GM23338 (cell line): Measurements from ENCODE around the gene UBE2J1. TPM values are rescaled to one million over a fixed set of nuclear protein-coding genes. Genes with fewer than 3 reads are reported as not detected.
A peak's percentile ranks its signal among the peaks of the same experiment; 100 is the strongest.

Source experiments
- ATAC-seq: fragments of 200-7000 bp; cut with Tn5 transposase; 3 replicates; pipeline ENCODE4 v1.9.1; 2020
- DNase-seq: peaks from one replicate; pipeline ENCODE4 v3.0.0-alpha.2; 2015; ENCODE audit warnings: low spot score
- H2AFZ ChIP-seq: fragments of 200-600 bp; sonication (generic); 2 replicates; pipeline ENCODE4 v1.8.0; 2016; ENCODE audit warnings: antibody characterized with exemption, mild to moderate bottlenecking, moderate library complexity
- H3F3A ChIP-seq: fragments of 200-600 bp; sonication (generic); replicated peaks from 2 replicates; pipeline ENCODE4 v1.8.0; 2017; ENCODE audit warnings: antibody characterized with exemption, mixed run types, low read depth
- H3K27ac ChIP-seq: fragments of 200-600 bp; sonication (generic); 2 replicates; pipeline ENCODE4 v1.6.1; 2016; ENCODE audit warnings: low read depth
- H3K27me3 ChIP-seq: fragments of 200-600 bp; sonication (generic); 2 replicates; pipeline ENCODE4 v1.8.0; 2016; ENCODE audit warnings: mild to moderate bottlenecking, mixed run types, moderate library complexity; ENCODE audit not compliant: insufficient read depth
- H3K36me3 ChIP-seq: fragments of 200-600 bp; sonication (generic); 2 replicates; pipeline ENCODE4 v1.8.0; 2016; ENCODE audit warnings: mild to moderate bottlenecking; ENCODE audit not compliant: insufficient read depth
- H3K4me1 ChIP-seq: fragments of 200-600 bp; sonication (generic); 2 replicates; pipeline ENCODE4 v1.8.0; 2016; ENCODE audit warnings: mild to moderate bottlenecking, moderate library complexity; ENCODE audit not compliant: insufficient read depth
- H3K4me2 ChIP-seq: fragments of 200-600 bp; sonication (generic); 2 replicates; pipeline ENCODE4 v1.7.1; 2017; ENCODE audit warnings: mixed run types
- H3K4me3 ChIP-seq: fragments of 200-600 bp; sonication (generic); 2 replicates; pipeline ENCODE4 v1.6.1; 2016; ENCODE audit warnings: mixed run types
- H3K79me2 ChIP-seq: fragments of 200-600 bp; sonication (generic); replicated peaks from 2 replicates; pipeline ENCODE4 v1.8.0; 2017; ENCODE audit warnings: mild to moderate bottlenecking; ENCODE audit not compliant: insufficient read depth
- H3K9me2 ChIP-seq: fragments of 200-600 bp; sonication (generic); 2 replicates; pipeline ENCODE4 v1.8.0; 2017; ENCODE audit not compliant: insufficient read depth
- H4K20me1 ChIP-seq: fragments of 200-600 bp; sonication (generic); replicated peaks from 2 replicates; pipeline ENCODE4 v1.8.0; 2017; ENCODE audit warnings: mild to moderate bottlenecking; ENCODE audit not compliant: insufficient read depth
- H3K27ac Mint-ChIP-seq: 2 replicates; pipeline ENCODE4 v1.8.0; 2020; ENCODE audit warnings: inconsistent platforms, mild to moderate bottlenecking, moderate library complexity, mixed read lengths
- H3K27me3 Mint-ChIP-seq: 3 replicates; pipeline ENCODE4 v1.8.0; 2022; ENCODE audit warnings: low read depth, mild to moderate bottlenecking, moderate library complexity, mixed read lengths, inconsistent platforms; ENCODE audit not compliant: insufficient read depth, poor library complexity
- H3K36me3 Mint-ChIP-seq: 3 replicates; pipeline ENCODE4 v1.8.0; 2021; ENCODE audit warnings: low read depth, mild to moderate bottlenecking, inconsistent platforms, moderate library complexity, mixed read lengths
- H3K4me1 Mint-ChIP-seq: 3 replicates; pipeline ENCODE4 v1.8.0; 2020; ENCODE audit warnings: mild to moderate bottlenecking, inconsistent platforms, mixed read lengths
- H3K4me3 Mint-ChIP-seq: 3 replicates; pipeline ENCODE4 v1.8.0; 2021; ENCODE audit warnings: moderate library complexity, mild to moderate bottlenecking, inconsistent platforms, mixed read lengths
- H3K9me3 Mint-ChIP-seq: 3 replicates; pipeline ENCODE4 v1.8.0; 2020; ENCODE audit warnings: moderate library complexity, mild to moderate bottlenecking, inconsistent platforms, mixed read lengths
- CREB1 ChIP-seq: fragments of 250-450 bp; sonication (Bioruptor Pico); IDR thresholded peaks from 2 replicates; pipeline ENCODE4 v1.5.0; 2020; ENCODE audit warnings: low read depth, mild to moderate bottlenecking, moderate library complexity
- CTCF ChIP-seq, 2 experiments: fragments of 200-600 bp in 1 of 2; sonication (generic) in 1 of 2; conservative IDR thresholded peaks; 2 replicates each; pipeline versions ENCODE4 v1.5.1 to v1.6.1; 2016 to 2017; ENCODE audit warnings: antibody characterized with exemption in 2 of 2, low read depth in 2 of 2, mild to moderate bottlenecking in 2 of 2, moderate library complexity in 1 of 2
- EZH2 ChIP-seq: fragments of 200-600 bp; sonication (generic); IDR thresholded peaks from one replicate; pipeline ENCODE4 v1.8.0; 2017; ENCODE audit warnings: antibody characterized with exemption, mild to moderate bottlenecking, low read depth; ENCODE audit not compliant: unreplicated experiment
- EZH2phosphoT487 ChIP-seq: fragments of 200-600 bp; sonication (generic); IDR thresholded peaks from one replicate; pipeline ENCODE4 v1.8.1; 2018; ENCODE audit warnings: antibody characterized with exemption; ENCODE audit not compliant: unreplicated experiment
- JUNB ChIP-seq: IDR thresholded peaks from one replicate; pipeline ENCODE4 v1.6.1; 2016; ENCODE audit warnings: antibody characterized with exemption; ENCODE audit not compliant: unreplicated experiment
- NANOG ChIP-seq: IDR thresholded peaks from 2 replicates; pipeline ENCODE4 v1.6.1; 2016; ENCODE audit warnings: antibody characterized with exemption, borderline replicate concordance
- POLR2AphosphoS5 ChIP-seq: IDR thresholded peaks from 2 replicates; pipeline ENCODE4 v1.6.1; 2016; ENCODE audit warnings: antibody characterized with exemption, low read depth
- ZNF114 ChIP-seq: fragments of 250-450 bp; sonication (Bioruptor Pico); IDR thresholded peaks from 2 replicates; pipeline ENCODE4 v1.5.0; 2020; ENCODE audit warnings: mild to moderate bottlenecking, moderate library complexity
- polyA plus RNA-seq: library from polyadenylated mRNA; unstranded; fragments of >200 nt; fragmentation: Nextera tagmentation; extraction: Ambion mirVana; gene quantifications from 2 replicates; pipeline ENCODE4 v1.2.1, GENCODE V29; 2016
- total RNA-seq: library from RNA; depleted of rRNA; stranded (reverse); fragments of >200 nt; shearing (Covaris generic); gene quantifications from 2 replicates; pipeline ENCODE4 v1.2.3, GENCODE V29; 2014
- TF ChIP-seq, protein P1 (sequence below): IDR thresholded peaks from 2 replicates; pipeline ENCODE4 v1.6.1; 2016; ENCODE audit warnings: antibody characterized with exemption
- TF ChIP-seq, protein P2 (sequence below): IDR thresholded peaks from one replicate; pipeline ENCODE4 v1.6.1; 2018; ENCODE audit warnings: antibody characterized with exemption; ENCODE audit not compliant: unreplicated experiment

UBE2J1 gene
- total and polyA plus RNA-seq, 2 experiments from 2014 or later = 7.5 to 13.1 TPM

GRCh38 chr6:89353118-89353556 is 615 bp upstream of the UBE2J1 start:
- Histone ChIP-seq H3K4me1 (peaks cover 8% of the 10 kb centered on the region; the same call in 1 of the 2 replicates), H3K4me2 (peak overlapping the region; percentile 92), H3K36me3 (no peaks in the 10 kb centered on the region), H3K27me3 (peaks cover 27% of the 10 kb centered on the region), H3K9me2 (no peaks in the 10 kb centered on the region), H3K79me2 (no peaks in the 10 kb centered on the region), H2AFZ (peak overlapping the region; percentile 93), H3K4me3 (peak overlapping the region; percentile 69), H4K20me1 (no peaks in the 10 kb centered on the region), H3F3A (0 out of 2 replicates have a peak, but pooled peaks cover 4% of the 10 kb centered on the region), H3K27ac (no peak overlapping the region)
- Mint-ChIP-seq H3K4me3 (peak overlapping the region; percentile 60), H3K9me3 (no peaks in the 10 kb centered on the region), H3K27ac (no peak overlapping the region), H3K36me3 (no peaks in the 10 kb centered on the region), H3K27me3 (peaks cover 17% of the 10 kb centered on the region), H3K4me1 (peaks cover 25% of the 10 kb centered on the region)
- TF ChIP-seq, protein P1, sequence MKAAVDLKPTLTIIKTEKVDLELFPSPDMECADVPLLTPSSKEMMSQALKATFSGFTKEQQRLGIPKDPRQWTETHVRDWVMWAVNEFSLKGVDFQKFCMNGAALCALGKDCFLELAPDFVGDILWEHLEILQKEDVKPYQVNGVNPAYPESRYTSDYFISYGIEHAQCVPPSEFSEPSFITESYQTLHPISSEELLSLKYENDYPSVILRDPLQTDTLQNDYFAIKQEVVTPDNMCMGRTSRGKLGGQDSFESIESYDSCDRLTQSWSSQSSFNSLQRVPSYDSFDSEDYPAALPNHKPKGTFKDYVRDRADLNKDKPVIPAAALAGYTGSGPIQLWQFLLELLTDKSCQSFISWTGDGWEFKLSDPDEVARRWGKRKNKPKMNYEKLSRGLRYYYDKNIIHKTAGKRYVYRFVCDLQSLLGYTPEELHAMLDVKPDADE = no peak
- TF ChIP-seq EZH2 = no peak
- no peak for TF ChIP-seq POLR2AphosphoS5
- TF ChIP-seq NANOG = no peak
- TF ChIP-seq JUNB = no peak
- TF ChIP-seq ZNF114 = no peak
- TF ChIP-seq CREB1 (CRISPR knock-in tag) = no peak
- TF ChIP-seq CTCF (conservative IDR thresholded peaks at IDR 0.05; ENCODE audit: low read depth in 2 of 2) = no peak
- TF ChIP-seq, protein P2, sequence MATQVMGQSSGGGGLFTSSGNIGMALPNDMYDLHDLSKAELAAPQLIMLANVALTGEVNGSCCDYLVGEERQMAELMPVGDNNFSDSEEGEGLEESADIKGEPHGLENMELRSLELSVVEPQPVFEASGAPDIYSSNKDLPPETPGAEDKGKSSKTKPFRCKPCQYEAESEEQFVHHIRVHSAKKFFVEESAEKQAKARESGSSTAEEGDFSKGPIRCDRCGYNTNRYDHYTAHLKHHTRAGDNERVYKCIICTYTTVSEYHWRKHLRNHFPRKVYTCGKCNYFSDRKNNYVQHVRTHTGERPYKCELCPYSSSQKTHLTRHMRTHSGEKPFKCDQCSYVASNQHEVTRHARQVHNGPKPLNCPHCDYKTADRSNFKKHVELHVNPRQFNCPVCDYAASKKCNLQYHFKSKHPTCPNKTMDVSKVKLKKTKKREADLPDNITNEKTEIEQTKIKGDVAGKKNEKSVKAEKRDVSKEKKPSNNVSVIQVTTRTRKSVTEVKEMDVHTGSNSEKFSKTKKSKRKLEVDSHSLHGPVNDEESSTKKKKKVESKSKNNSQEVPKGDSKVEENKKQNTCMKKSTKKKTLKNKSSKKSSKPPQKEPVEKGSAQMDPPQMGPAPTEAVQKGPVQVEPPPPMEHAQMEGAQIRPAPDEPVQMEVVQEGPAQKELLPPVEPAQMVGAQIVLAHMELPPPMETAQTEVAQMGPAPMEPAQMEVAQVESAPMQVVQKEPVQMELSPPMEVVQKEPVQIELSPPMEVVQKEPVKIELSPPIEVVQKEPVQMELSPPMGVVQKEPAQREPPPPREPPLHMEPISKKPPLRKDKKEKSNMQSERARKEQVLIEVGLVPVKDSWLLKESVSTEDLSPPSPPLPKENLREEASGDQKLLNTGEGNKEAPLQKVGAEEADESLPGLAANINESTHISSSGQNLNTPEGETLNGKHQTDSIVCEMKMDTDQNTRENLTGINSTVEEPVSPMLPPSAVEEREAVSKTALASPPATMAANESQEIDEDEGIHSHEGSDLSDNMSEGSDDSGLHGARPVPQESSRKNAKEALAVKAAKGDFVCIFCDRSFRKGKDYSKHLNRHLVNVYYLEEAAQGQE = no peak
- TF ChIP-seq EZH2phosphoT487 = no peak
- no peak for ATAC-seq
- DNase-seq = no peak
